CD1c-positive myeloid dendritic cell (primary cell): ENCODE measurements around the gene FBP1.

Experiments
- DNase-seq: peaks from one replicate; pipeline ENCODE4 v3.0.0-alpha.2; 2016; ENCODE audit errors: extremely low spot score

The FBP1 gene

DNA sequence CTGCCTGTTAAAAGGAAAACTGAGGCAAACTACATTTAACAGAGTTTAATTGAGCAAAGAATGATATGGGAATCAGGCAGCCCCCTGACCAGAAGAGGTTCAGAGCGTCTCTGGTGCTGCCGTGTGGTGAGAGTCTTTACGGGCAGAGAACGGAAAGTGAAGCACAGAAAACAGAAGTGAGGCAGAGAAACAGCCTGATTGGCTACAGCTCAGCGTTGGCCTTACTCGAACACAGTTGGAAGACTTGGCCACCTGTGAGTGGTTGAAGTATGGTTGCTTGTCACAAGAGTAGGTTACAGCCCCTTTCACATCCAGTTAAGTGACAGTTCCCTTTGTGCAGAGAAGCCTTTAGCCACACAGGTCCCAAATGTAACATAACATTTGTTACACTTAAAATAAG, 16.9 kb upstream of the FBP1 start:
- peak; percentile 91 for DNase-seq

DNA sequence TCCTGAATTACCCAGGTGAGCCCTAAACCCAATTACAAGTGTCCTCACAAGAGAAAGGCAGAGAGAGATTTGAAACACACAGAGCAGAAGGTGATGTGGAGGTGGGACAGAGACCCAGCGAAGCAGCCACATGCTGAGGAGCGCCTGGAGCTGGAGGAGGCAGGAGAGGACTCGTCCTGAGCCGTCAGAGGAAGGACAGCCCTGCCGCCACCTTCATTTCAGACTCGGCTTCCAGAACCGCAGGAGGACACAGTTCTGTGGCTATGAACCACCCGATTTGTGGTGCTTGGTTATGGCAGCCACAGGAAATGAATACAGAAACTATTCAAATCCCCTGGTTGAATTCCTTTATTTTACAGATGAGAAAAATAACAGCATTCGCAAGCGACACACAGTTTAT, 16.4 kb upstream of the FBP1 start:
- DNase-seq: no peak

GRCh38 chr9:94654165-94654894, 15.0 kb upstream of the FBP1 start:
- peak; percentile 94 for DNase-seq

- no peak for DNase-seq
Measured at GRCh38 chr9:94650949-94651348, 11.6 kb upstream of the FBP1 start.

DNA sequence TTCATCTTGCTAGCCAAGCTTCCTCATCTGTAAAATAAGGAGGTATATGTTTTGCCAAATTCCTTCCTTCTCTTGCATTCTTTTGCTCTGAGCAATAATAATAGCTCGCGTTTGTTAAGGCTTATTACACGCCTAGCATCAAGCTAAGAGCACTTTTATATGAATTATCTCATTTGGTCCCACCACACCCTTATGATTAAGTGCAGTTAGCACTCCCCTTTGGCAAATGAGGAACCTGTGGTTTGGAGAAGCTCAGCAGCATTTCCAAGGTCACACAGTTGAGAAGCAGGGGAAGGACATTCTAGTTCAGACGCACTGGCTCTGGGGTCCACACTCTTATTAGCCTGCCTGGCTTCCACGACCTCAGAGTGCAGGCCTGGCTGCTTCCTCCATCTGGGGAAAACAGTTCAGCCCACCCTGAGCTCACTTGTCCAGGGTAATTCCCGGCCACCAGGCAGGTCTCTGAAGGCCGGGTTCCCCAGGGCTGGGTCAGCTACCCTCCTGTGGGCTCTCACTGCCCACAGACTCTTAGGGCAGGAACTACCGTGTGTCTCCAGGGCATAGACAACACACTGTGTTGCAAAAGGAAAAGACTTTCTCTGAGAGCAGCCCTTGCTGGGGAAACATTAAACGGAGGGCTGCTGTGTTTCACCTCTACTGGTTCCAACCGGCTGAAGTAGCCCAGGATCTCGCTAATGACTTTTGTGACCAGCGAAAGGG, 9.9 kb upstream of the FBP1 start:
- peak; percentile 89 for DNase-seq

DNA sequence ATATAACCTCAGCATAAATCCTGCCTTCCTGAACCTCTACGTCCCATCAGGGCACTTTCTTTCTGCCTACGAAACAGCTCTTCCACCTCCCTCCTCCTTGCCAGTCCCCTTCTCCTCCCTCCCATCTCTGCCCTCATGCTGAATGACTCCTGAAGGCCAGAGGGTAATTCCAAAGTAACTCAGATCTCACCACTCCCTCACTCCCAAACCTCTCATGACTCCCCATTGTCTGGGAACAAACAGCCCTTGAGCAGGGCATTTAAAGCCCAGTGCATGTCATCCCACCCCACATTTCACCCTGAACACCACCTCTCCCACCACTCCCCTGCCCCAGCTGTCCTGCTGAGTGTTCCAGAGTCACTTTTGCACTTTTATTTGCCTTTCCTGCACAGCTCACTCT, 8.9 kb upstream of the FBP1 start:
- DNase-seq: no peak

- no peak for DNase-seq
Measured at GRCh38 chr9:94645901-94646300, 6.6 kb upstream of the FBP1 start.

DNA sequence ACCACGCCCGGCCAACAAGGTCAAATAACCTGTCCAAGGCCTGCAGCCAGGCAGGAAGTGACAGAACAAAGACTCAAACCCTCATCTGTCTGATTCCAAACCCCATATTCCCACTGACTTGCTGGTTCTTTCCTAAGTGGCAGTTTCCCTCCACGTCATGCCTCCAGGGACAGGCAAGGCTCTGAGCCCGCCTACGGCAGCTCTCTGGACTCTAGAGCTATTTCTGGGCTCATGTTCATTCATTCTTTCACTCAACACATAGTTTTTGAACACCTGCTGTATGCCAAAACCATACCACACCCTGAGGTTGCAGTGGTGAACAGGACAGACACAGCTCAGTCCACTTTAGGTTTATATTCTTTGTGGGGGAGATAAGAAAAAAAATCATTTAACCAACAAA, 5.2 kb upstream of the FBP1 start:
- DNase-seq: no peak

GRCh38 chr9:94643741-94644140, 4.4 kb upstream of the FBP1 start:
- no peak for DNase-seq

GRCh38 chr9:94643176-94643575, 3.9 kb upstream of the FBP1 start:
- DNase-seq: peak; percentile 92

DNA sequence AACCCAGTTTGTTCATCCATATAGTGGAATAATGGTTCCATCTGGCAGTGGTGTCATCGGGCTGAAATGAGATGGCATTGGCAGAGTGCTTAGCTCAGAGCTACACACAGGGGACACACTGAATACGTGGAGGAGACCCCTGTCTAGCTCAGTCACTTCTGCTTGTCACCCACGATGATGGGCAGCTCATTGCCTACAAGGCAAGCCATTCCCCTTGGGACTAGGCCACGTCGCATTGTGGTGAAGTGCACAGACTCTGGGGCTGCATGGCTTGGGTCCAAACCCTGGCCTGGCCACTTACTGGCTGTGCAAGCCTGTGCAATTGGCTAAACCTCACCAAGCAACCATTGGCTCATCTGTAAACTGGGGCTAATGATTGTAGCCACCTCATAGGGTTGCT, 3.2 kb upstream of the FBP1 start:
- DNase-seq: no peak

GRCh38 chr9:94639999-94640376, 670 bp upstream of the FBP1 start:
- DNase-seq: no peak

- DNase-seq: no peak
Measured at GRCh38 chr9:94638335-94639060, 820 bp downstream of the FBP1 start.

- DNase-seq: no peak
Measured at GRCh38 chr9:94632737-94633136, 6.6 kb downstream of the FBP1 start.

GRCh38 chr9:94631599-94631998, 7.7 kb downstream of the FBP1 start:
- no peak for DNase-seq

DNA sequence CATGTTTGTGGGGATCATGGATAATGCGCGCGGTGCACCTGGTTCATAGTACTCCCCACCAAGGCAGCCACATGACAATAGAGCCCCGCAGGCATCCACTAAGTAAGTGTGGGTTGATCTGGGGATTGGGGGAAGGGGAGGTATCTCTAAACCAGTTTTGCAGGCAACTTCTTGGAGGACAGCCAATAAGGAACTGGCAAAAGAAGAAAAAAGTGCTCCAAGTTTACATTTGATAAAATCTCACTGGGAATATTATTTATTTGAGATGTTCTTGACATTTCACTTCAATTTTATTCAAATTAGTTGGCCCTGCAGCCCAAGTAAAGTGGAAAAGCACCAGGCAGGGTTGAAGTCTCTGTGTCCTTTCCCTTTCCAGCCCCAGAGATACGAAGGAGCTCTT, 8.5 kb downstream of the FBP1 start:
- no peak for DNase-seq

GRCh38 chr9:94630281-94630680, 9.0 kb downstream of the FBP1 start:
- no peak for DNase-seq

GRCh38 chr9:94627287-94627686, 12.0 kb downstream of the FBP1 start:
- no peak for DNase-seq

DNA sequence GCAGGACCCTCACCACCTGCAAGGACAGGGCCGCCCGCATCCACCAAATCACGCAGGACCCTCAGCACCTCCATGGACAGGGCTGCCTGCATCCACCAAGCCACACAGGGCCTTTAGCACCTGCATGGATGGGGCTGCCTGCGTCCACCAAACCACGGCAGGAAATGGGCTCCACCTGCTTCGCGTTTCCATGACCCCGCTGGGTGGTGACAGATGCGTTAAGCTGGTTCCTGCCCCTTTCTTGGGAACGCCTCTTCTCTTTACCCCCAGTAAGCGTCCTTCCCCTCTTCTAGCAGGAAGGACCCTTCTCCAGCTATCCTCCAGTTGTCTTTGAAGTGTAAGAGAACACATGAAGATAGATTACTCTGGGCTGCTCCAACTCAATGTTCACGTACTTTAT, 13.5 kb downstream of the FBP1 start:
- DNase-seq: no peak

GRCh38 chr9:94624629-94625028, 14.7 kb downstream of the FBP1 start:
- DNase-seq: no peak

- peak; percentile 56 for DNase-seq
Measured at GRCh38 chr9:94623253-94623652, 16.1 kb downstream of the FBP1 start.

GRCh38 chr9:94622087-94622800, 17.1 kb downstream of the FBP1 start:
- no peak for DNase-seq
